ENCODE measurements around the gene GMPR.

DNA sequence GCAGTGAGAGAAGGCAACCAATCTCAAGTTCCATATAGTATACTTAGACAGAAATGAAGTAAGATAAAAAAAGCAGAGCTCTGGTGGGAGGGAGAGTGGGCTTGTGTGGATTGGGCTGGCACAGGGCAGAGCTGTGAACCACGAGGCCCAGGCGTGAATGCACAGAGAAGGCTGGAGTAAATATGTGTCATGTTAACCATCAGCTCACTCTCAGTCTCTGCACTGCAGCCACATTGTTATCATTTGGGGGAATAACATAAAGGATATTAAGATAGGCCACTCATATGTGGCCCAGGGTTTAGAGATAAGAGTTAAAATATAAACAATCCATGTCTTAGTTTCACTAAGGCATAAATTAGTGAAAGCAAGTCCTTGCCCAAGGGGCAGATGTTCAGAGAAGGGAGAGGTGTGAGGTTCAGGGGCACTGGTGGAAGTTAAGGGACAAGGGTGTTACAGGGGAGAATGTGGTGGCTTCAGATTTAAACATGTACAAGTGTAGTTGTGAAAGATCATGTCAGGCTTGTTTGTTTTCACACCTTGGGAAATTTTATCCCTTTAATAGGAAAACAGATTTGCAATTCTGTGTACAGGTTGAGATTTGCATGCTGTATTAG lies 14.4 kb downstream of the GMPR start:
- TF ChIP-seq, protein P1, sequence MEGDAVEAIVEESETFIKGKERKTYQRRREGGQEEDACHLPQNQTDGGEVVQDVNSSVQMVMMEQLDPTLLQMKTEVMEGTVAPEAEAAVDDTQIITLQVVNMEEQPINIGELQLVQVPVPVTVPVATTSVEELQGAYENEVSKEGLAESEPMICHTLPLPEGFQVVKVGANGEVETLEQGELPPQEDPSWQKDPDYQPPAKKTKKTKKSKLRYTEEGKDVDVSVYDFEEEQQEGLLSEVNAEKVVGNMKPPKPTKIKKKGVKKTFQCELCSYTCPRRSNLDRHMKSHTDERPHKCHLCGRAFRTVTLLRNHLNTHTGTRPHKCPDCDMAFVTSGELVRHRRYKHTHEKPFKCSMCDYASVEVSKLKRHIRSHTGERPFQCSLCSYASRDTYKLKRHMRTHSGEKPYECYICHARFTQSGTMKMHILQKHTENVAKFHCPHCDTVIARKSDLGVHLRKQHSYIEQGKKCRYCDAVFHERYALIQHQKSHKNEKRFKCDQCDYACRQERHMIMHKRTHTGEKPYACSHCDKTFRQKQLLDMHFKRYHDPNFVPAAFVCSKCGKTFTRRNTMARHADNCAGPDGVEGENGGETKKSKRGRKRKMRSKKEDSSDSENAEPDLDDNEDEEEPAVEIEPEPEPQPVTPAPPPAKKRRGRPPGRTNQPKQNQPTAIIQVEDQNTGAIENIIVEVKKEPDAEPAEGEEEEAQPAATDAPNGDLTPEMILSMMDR (conservative IDR thresholded peaks at IDR 0.05 in 1 of 2, IDR thresholded peaks at IDR 0.05 in 1 of 2; ENCODE audit: extremely low read depth in 1 of 2, insufficient read depth in 1 of 2, low read depth in 1 of 2, low read length in 2 of 2): no peak
- TF ChIP-seq EZH2 (IDR thresholded peaks at IDR 0.05; ENCODE audit: borderline replicate concordance, low read length): no peak
